GM18951 (cell line): Measurements from ENCODE around the gene MAMLD1.

Experiments
- POLR2A ChIP-seq: IDR thresholded peaks from 4 replicates; pipeline ENCODE4 v1.6.1; 2011; ENCODE audit warnings: mild to moderate bottlenecking; ENCODE audit not compliant: insufficient read length, insufficient read depth; ENCODE audit errors: extremely low read depth
- in situ Hi-C: fragments of 300-500 bp; cut with MboI; formaldehyde crosslinking; loops from one replicate; pipeline ENCODE4 v1.12.0; 2022; ENCODE audit warnings: low sequenced_read_pairs, mixed read lengths, inconsistent platforms; ENCODE audit not compliant: unreplicated experiment

MAMLD1 gene

GRCh38 chrX:150361777-150362351, 1.3 kb upstream of the MAMLD1 start:
- in situ Hi-C loops = no loop called here
- no peak for TF ChIP-seq POLR2A

- in situ Hi-C loops = no loop called here
- no peak for TF ChIP-seq POLR2A
Observed at GRCh38 chrX:150363561-150364346, 637 bp downstream of the MAMLD1 start.

GRCh38 chrX:150364347-150365050, 1.4 kb downstream of the MAMLD1 start:
- in situ Hi-C loops = no loop called here
- no peak for TF ChIP-seq POLR2A

GRCh38 chrX:150365051-150365989, 2.2 kb downstream of the MAMLD1 start:
- TF ChIP-seq POLR2A = no peak
- in situ Hi-C loops = no loop called here

- no peak for TF ChIP-seq POLR2A
- in situ Hi-C loops = no loop called here
Observed at GRCh38 chrX:150365990-150366911, 3.1 kb downstream of the MAMLD1 start.

- no peak for TF ChIP-seq POLR2A
- in situ Hi-C loops = no loop called here
Observed at GRCh38 chrX:150366951-150367545, 3.9 kb downstream of the MAMLD1 start.

GRCh38 chrX:150370589-150371312, 7.6 kb downstream of the MAMLD1 start:
- TF ChIP-seq POLR2A = no peak
- in situ Hi-C loops = no loop called here

GRCh38 chrX:150371877-150372276, 8.8 kb downstream of the MAMLD1 start:
- no peak for TF ChIP-seq POLR2A
- in situ Hi-C loops = no loop called here

- in situ Hi-C loops = no loop called here
- TF ChIP-seq POLR2A = no peak
Observed at GRCh38 chrX:150372280-150372679, 9.2 kb downstream of the MAMLD1 start.

GRCh38 chrX:150372756-150373155, 9.6 kb downstream of the MAMLD1 start:
- no peak for TF ChIP-seq POLR2A

GRCh38 chrX:150375243-150375770, 12.2 kb downstream of the MAMLD1 start:
- TF ChIP-seq POLR2A = no peak
- in situ Hi-C loops = no loop called here

More at GRCh38 chrX:150372756-150373155, 9.6 kb downstream of the MAMLD1 start:
- in situ Hi-C loops = no loop called here
